SK-N-SH (cell line): Measurements from ENCODE around the gene MYO1H. TPM values are rescaled to one million over a fixed set of nuclear protein-coding genes. Genes with fewer than 3 reads are reported as not detected.

Experiments
- CTCF ChIA-PET: fragments of 300-600, 350-600 bp; formaldehyde crosslinking; extraction: SDS; loops from one replicate; lab custom pipeline; 2021; lab: Yijun Ruan, JAX
- POLR2A ChIA-PET: fragments of 350-600 bp; sonication (Branson Sonifier 250); formaldehyde crosslinking; extraction: SDS; loops from one replicate; lab custom pipeline; 2020; ENCODE audit warnings: antibody characterized with exemption, inconsistent platforms; lab: Yijun Ruan, JAX
- DNase-seq: peaks from one replicate; pipeline ENCODE4 v3.0.0; 2012
- H2AFZ ChIP-seq: fragments of 200-600 bp; sonication (generic); 2 replicates; pipeline ENCODE4 v1.8.1; 2016; ENCODE audit warnings: antibody characterized with exemption, mild to moderate bottlenecking, low read depth
- H3F3A ChIP-seq: fragments of 200-600 bp; sonication (generic); replicated peaks from 2 replicates; pipeline ENCODE3; 2016; ENCODE audit warnings: antibody characterized with exemption, mild to moderate bottlenecking; ENCODE audit not compliant: insufficient read depth
- H3K27ac ChIP-seq, 2 experiments: fragments of 200-500 bp in 1 of 2; fragments of 200-600 bp in 1 of 2; sonication (Bioruptor generic) in 1 of 2; sonication (generic), shearing (Covaris generic) in 1 of 2; 2 replicates each; pipeline versions ENCODE4 v1.5.1 to v1.6.1; 2014 to 2016; ENCODE audit warnings: low read depth in 2 of 2, inconsistent platforms in 1 of 2, low read length in 1 of 2, mild to moderate bottlenecking in 1 of 2, mixed read lengths in 1 of 2
- H3K27me3 ChIP-seq: fragments of 200-600 bp; sonication (generic), shearing (Covaris generic); 2 replicates; pipeline ENCODE4 v1.6.1; 2016; ENCODE audit warnings: mixed run types; ENCODE audit not compliant: insufficient read depth
- H3K36me3 ChIP-seq, 2 experiments: fragments of 200-500 bp in 1 of 2; fragments of 200-600 bp in 1 of 2; sonication (Bioruptor generic) in 1 of 2; sonication (generic) in 1 of 2; replicated peaks in 1 of 2; 2 replicates each; pipeline versions ENCODE3 to v1.5.1; 2014 to 2016; ENCODE audit warnings: low read length in 1 of 2, mild to moderate bottlenecking in 1 of 2; ENCODE audit not compliant: insufficient read depth in 2 of 2, control insufficient read depth in 1 of 2
- H3K4me1 ChIP-seq, 2 experiments: fragments of 200-500 bp in 1 of 2; fragments of 200-600 bp in 1 of 2; sonication (Bioruptor generic) in 1 of 2; sonication (generic), shearing (Covaris generic) in 1 of 2; 2 replicates each; pipeline versions ENCODE4 v1.5.1 to v1.6.1; 2014 to 2016; ENCODE audit warnings: low read depth in 1 of 2, low read length in 1 of 2, mixed run types in 1 of 2; ENCODE audit not compliant: insufficient read depth in 2 of 2, control insufficient read depth in 1 of 2
- H3K4me2 ChIP-seq: fragments of 200-600 bp; sonication (generic), shearing (Covaris generic); 2 replicates; pipeline ENCODE4 v1.6.1; 2017; ENCODE audit warnings: mixed run types
- H3K4me3 ChIP-seq, 2 experiments: fragments of 200-500 bp in 1 of 2; fragments of 200-600 bp in 1 of 2; sonication (Bioruptor generic) in 1 of 2; sonication (generic), shearing (Covaris generic) in 1 of 2; 2 replicates each; pipeline versions ENCODE4 v1.5.1 to v1.8.1; 2014 to 2016; ENCODE audit warnings: low read depth in 2 of 2, inconsistent platforms in 1 of 2, low read length in 1 of 2, mild to moderate bottlenecking in 1 of 2, mixed read lengths in 1 of 2, moderate library complexity in 1 of 2
- H3K79me2 ChIP-seq: fragments of 200-600 bp; sonication (generic); 2 replicates; pipeline ENCODE4 v1.8.1; 2017; ENCODE audit warnings: mild to moderate bottlenecking; ENCODE audit not compliant: insufficient read depth
- H3K9ac ChIP-seq: fragments of 200-600 bp; sonication (generic); 2 replicates; pipeline ENCODE4 v1.6.1; 2017; ENCODE audit warnings: mixed run types
- H3K9me2 ChIP-seq: fragments of 200-600 bp; sonication (generic); 2 replicates; pipeline ENCODE4 v1.6.1; 2017; ENCODE audit warnings: mixed run types
- H3K9me3 ChIP-seq: fragments of 200-600 bp; sonication (generic); 2 replicates; pipeline ENCODE4 v1.6.1; 2017; ENCODE audit warnings: mixed run types, mild to moderate bottlenecking, moderate library complexity
- H4K20me1 ChIP-seq: fragments of 200-600 bp; sonication (generic); 2 replicates; pipeline ENCODE4 v1.6.1; 2017; ENCODE audit warnings: mild to moderate bottlenecking, mixed run types; ENCODE audit not compliant: insufficient read depth
- GABPA ChIP-seq: IDR thresholded peaks from 2 replicates; pipeline ENCODE4 v1.4.0; 2012; ENCODE audit warnings: low read depth, mild to moderate bottlenecking
- JUND ChIP-seq: IDR thresholded peaks from 2 replicates; pipeline ENCODE4 v1.4.0; 2012
- MXI1 ChIP-seq: IDR thresholded peaks from 2 replicates; pipeline ENCODE4 v1.6.1; 2012; ENCODE audit warnings: mild to moderate bottlenecking, low read depth, low read length, improper control_type of control experiment
- NFIC ChIP-seq: IDR thresholded peaks from 2 replicates; pipeline ENCODE4 v1.4.0; 2012; ENCODE audit warnings: borderline replicate concordance
- RCOR1 ChIP-seq: fragments of 150-350 bp; IDR thresholded peaks from 2 replicates; pipeline ENCODE4 v1.6.1; 2017; ENCODE audit warnings: antibody characterized with exemption, low read length
- TCF12 ChIP-seq: IDR thresholded peaks from 2 replicates; pipeline ENCODE4 v1.4.0; 2012
- WGBS: methylation state at CpG from one replicate; pipeline ENCODE4 v1.1.6; 2017; ENCODE audit warnings: low lambda C conversion rate; 5-methylcytosine and 5-hydroxymethylcytosine counted together
- polyA plus RNA-seq, 3 experiments: library from polyadenylated mRNA; depleted of rRNA; stranded (reverse); fragments of >200 nt; gene quantifications; 2 replicates each; pipeline ENCODE4 v1.2.3, GENCODE V29; 2012
- TF ChIP-seq, protein P1 (sequence below): fragments of 150-350 bp; IDR thresholded peaks from 2 replicates; pipeline ENCODE4 v1.6.1; 2016; ENCODE audit warnings: mild to moderate bottlenecking, low read depth, low read length
- TF ChIP-seq, protein P2 (sequence below): IDR thresholded peaks from 2 replicates; pipeline ENCODE4; 2012

Gene MYO1H
- polyA plus RNA-seq, 1 of the 3 experiments (the other 2 are of a cell fraction) = not detected

DNA sequence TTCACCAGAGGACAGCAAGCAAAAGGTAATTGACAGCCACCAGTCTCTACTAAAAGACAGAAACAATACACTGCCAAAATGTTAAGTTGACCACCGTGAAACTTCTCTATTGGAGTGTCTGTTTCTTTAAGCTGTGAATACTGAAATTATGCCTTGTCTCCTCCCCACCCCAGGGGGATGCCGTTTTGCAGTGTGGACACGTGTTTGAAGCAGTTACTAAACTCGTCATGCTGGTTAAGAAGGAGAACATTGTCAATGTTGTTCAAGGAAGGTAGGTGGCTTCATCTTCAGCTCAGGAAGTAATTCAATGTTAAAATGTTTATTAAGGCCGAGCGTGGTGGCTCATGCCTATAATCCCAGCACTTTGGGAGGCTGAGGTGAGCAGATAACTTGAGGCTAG, 96.6 kb downstream of the MYO1H start:
- ChIA-PET CTCF (interaction anchor here (0.7 to 3.4 kb wide), 6 partner anchors 11 to 22 kb away, joined by 3 to 19 read pairs (median 6); no protein-coding TSS in a partner anchor), POLR2A (no interaction called here)
- Histone ChIP-seq H3K27ac (no peak overlapping the region), H3K4me1 (peaks cover 0 to 5% of the 10 kb centered on the region in 2 experiments; a peak in 1 of 4 replicates), H2AFZ (no peak overlapping the region), H3K36me3 (peaks cover 27 to 39% of the 10 kb centered on the region in 2 experiments), H3K9me2 (no peaks in the 10 kb centered on the region), H3K27me3 (no peaks in the 10 kb centered on the region), H3K9ac (no peak overlapping the region), H3K4me2 (no peak overlapping the region), H3K79me2 (peaks cover 18% of the 10 kb centered on the region), H4K20me1 (no peaks in the 10 kb centered on the region), H3F3A (peaks cover 5% of the 10 kb centered on the region), H3K4me3 (no peak overlapping the region), H3K9me3 (no peaks in the 10 kb centered on the region)
- WGBS = 79% methylated on average over 6 of the region's 6 CpGs
- TF ChIP-seq, protein P1, sequence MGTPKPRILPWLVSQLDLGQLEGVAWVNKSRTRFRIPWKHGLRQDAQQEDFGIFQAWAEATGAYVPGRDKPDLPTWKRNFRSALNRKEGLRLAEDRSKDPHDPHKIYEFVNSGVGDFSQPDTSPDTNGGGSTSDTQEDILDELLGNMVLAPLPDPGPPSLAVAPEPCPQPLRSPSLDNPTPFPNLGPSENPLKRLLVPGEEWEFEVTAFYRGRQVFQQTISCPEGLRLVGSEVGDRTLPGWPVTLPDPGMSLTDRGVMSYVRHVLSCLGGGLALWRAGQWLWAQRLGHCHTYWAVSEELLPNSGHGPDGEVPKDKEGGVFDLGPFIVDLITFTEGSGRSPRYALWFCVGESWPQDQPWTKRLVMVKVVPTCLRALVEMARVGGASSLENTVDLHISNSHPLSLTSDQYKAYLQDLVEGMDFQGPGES = no peak
- TF ChIP-seq, protein P2, sequence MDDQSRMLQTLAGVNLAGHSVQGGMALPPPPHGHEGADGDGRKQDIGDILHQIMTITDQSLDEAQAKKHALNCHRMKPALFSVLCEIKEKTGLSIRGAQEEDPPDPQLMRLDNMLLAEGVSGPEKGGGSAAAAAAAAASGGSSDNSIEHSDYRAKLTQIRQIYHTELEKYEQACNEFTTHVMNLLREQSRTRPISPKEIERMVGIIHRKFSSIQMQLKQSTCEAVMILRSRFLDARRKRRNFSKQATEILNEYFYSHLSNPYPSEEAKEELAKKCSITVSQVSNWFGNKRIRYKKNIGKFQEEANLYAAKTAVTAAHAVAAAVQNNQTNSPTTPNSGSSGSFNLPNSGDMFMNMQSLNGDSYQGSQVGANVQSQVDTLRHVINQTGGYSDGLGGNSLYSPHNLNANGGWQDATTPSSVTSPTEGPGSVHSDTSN = no peak
- TF ChIP-seq TCF12 = no peak
- TF ChIP-seq NFIC = no peak
- TF ChIP-seq GABPA = no peak
- TF ChIP-seq MXI1 = no peak
- DNase-seq = no peak

DNA sequence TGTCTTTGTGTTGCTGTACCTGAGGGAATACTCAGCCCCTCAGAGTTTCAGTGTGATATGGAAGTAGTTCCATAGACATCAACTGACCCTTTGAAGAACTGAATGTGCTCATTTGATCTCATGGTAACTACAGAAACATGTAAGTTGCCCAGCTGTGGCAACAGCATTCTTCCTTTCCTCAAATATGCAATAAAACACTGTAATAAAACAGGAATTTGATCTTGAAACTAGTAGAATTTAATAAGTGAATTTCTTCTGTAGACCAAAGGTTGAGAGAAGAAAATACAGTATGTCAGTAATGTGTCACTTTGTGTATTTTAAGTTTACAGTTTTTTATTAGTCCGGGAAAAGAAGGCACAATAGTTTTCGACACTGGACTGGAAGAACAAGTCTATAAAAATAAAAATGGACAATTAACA, 97.5 kb downstream of the MYO1H start:
- Histone ChIP-seq H3K36me3 (peaks cover 28 to 40% of the 10 kb centered on the region in 2 experiments), H3K4me2 (no peak overlapping the region), H4K20me1 (peaks cover 8% of the 10 kb centered on the region; the same call in 1 of the 2 replicates), H3K9me2 (no peaks in the 10 kb centered on the region), H3K9me3 (no peaks in the 10 kb centered on the region), H3K79me2 (peaks cover 27% of the 10 kb centered on the region), H3F3A (peaks cover 5% of the 10 kb centered on the region), H3K27me3 (no peaks in the 10 kb centered on the region), H2AFZ (no peak overlapping the region), H3K4me1 (peaks cover 0 to 5% of the 10 kb centered on the region in 2 experiments; a peak in 1 of 4 replicates), H3K4me3 (no peak overlapping the region), H3K27ac (peak overlapping the region in 1 of 2 experiments; percentile 45; a peak in 1 of 4 replicates), H3K9ac (no peak overlapping the region)
- ChIA-PET POLR2A (no interaction called here), CTCF (interaction anchor here (0.6 to 3.4 kb wide), 3 partner anchors 12 to 144 kb away, joined by 3 to 19 read pairs (median 6); no protein-coding TSS in a partner anchor)
- no peak for DNase-seq
- TF ChIP-seq, protein P1 = no peak
- TF ChIP-seq JUND (no peak), RCOR1 (no peak)
- TF ChIP-seq, all 33 proteins: peak for 0
- WGBS = 97% methylated on average over 2 of the region's 2 CpGs
